ENCODE data around the gene BANF1.
"Not testable (repeated sequence)": the region's sequence is repeated elsewhere in the genome, so short reads cannot be mapped to it uniquely, and the experiment has no call there.

Gene BANF1

DNA sequence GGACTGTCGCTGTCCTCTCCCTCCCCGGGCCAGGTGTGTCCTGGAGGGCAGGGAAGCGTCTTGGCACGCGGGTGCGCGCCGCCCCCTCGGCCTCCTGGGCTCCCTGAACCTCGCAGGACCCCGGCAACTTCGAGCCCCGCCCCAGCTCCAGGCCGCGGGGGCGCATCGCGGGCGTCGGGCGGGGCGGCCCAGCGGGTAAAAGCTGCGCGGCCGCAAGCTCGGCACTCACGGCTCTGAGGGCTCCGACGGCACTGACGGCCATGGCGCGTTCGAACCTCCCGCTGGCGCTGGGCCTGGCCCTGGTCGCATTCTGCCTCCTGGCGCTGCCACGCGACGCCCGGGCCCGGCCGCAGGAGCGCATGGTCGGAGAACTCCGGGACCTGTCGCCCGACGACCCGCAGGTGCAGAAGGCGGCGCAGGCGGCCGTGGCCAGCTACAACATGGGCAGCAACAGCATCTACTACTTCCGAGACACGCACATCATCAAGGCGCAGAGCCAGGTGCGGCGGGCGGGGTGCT is 9.5 kb downstream of the BANF1 start, which contains the start of gene CST6:
CST6 (plus strand) TSS at position 224 of the 519 bp plus-strand sequence; CDS start at position 261, 37 bp downstream.
- DNase-seq, result no peak

DNA sequence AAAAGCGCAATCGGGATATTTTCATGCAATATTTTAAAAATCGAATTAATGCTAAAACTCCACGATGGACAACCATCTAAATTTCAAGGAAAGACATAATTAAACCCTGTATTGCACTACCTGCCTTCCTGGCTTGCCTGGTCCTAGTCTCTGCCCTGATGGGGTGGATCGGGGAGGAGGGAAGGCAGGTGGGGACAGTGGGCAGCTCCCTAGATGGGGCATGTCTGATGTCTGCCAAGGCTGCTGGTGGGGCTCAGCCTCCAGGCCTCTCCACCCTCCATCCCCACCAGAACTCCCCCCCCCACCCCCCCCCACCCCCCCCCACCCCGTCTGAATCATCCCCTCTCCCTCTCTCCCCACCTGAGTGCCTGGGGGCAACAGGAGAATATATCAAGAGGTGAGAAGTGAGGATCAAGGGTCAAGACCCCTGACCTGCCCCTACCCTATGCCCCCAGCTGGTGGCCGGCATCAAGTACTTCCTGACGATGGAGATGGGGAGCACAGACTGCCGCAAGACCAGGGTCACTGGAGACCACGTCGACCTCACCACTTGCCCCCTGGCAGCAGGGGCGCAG is 10.2 kb downstream of the BANF1 start:
- DNase-seq, result no peak

- DNase-seq, result no peak
Measured at GRCh38 chr11:66012946-66013761, 10.9 kb downstream of the BANF1 start.

- DNase-seq, result no peak
Measured at GRCh38 chr11:66013762-66014100, 11.4 kb downstream of the BANF1 start.

DNA sequence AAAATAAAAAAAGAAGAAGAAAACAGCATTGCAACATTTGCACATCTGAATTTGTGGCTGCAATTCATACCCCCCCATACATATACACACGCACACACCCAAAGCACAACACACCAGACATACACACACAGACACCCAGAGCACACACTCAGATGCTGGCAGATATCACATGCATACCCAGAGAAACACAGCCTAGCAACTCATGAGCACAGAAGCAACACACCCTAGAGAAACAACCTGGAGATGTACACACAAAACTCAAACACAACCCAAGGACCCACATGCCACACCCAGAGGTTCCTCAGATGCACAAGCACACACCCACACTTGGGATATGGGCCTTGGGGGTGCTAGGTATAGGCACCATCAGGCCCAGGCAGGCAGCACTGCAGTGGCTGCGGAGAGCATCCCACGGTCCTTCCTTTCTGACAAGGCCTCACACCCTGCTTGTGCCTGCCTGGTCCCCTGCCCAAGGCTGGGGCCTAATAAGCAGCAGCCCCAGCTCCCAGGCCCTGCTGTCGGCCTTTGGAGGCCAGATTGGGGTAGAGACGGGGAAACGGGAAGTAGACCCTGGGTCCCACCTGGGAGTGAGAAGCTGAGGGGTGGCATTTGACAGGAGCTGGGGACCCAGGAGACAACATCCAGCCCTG is 12.6 kb downstream of the BANF1 start:
- no peak for DNase-seq

- no peak for DNase-seq
Measured at GRCh38 chr11:66015454-66015881, 13.2 kb downstream of the BANF1 start.

DNA sequence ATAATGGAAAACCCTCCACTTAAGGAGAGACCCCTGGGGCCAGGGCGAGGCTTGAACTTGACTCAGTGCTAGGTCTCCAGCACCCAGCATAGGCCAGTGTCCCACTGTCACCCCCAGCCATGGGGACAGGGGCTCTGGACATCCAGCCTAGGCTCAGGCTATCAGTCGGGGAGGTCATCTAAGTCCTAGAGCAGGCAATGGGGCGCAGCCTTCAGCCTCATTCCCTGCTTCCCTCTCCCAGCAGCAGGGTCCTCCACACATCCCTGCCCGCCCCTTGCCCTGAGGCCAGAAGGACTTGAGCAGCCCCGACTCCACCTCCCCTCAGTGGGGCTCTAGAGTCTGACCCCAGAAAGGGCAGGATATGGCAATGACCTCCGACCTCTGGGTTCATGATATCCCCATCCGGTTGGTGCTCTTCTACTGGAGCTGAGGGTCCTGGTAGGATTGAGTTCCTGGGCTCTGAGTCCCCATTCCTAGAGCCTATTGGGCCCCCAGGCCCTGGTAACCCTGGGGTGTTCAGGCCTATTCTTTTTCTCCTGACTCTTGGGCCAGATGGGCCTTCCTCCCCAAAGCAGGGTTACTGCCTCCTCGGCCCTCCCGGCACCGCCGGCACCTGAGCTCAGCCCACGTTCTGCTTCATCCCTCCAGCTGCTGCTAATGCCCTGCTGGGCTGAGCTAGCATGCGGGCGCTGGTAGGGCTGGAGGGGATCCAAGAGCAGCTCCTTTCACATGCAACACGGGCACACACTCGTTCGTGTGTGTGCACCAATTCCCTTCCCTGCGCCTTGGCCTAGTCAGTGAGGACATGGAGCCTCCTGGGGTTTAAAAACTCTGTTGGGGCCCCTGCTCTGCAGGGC is 13.9 kb downstream of the BANF1 start:
- DNase-seq, result no peak

DNA sequence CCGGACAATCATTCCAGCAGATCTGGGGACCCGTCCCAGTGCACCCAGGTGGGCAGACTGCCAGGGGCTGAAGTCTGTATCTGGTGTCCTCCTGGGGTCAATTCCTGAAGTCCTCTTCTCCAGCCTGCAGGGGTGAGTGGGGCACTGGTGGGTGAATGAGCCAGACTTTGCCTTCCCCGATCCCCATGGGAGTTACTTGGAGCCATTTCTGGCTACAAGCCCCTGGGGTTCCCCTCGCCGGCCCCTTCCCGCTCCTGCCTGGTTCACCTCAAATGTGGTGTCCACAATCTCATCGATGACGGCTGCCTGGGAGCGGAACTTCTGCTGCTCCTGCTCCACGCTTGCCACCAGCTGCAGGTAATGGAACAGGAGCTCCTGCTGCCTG is 14.5 kb downstream of the BANF1 start:
- DNase-seq, result no peak

DNA sequence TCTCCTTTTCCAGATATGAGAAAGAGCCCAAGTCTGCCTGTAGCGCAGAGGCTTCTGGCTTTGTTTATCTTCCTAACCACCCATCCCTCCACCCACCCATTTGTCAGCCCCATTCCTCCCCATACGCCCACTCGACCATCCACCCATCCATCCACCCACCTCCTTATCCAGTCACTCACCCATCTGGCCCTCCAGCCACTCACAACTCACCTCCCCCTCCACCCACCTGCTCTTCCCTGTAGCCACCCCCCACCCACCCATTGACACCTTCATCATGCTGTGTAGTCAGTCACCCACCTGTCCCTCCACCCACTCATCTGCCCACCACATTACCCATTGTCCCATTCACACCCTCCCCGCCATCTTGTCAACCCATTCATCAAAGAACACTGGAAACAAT is 15.0 kb downstream of the BANF1 start:
- peak; percentile 40 for DNase-seq

GRCh38 chr11:66020212-66020611 is 17.9 kb downstream of the BANF1 start:
- no peak for DNase-seq

DNA sequence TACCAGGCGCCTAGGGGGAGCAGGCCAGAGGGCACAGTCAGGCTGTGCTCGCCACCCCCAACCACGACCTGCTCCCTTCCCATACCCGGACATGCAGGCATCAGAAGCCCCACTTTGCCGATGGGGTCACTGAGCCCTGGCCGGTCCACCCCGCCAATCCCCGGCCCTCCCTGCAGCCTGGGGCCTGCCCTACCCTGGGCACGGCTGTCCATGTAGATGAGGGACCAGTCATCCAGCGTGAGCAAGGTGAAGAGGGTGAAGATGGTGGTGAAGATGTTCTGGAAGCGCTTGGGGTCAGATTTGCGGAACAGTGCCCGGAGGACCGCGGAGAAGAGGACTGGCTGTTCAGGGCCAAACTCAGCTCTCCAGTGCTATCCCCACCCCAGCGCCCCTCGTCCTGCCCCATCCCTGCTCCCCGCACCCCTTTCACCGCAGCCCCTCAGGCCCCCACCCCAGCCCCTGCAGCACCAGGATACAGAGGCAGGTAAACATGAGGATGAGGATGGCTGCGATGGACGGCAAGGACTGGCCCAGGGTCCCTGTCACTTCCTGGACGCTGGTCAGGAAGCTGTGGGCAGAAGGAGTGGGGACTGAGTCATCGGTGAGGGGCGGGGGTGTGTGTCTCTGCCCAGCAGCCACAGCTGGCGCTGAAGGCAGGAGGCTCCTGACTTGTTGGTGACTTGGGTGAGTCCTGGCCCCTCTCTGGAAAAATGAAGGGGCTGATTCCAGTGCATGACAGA is 18.5 kb downstream of the BANF1 start:
- DNase-seq, result no peak

DNA sequence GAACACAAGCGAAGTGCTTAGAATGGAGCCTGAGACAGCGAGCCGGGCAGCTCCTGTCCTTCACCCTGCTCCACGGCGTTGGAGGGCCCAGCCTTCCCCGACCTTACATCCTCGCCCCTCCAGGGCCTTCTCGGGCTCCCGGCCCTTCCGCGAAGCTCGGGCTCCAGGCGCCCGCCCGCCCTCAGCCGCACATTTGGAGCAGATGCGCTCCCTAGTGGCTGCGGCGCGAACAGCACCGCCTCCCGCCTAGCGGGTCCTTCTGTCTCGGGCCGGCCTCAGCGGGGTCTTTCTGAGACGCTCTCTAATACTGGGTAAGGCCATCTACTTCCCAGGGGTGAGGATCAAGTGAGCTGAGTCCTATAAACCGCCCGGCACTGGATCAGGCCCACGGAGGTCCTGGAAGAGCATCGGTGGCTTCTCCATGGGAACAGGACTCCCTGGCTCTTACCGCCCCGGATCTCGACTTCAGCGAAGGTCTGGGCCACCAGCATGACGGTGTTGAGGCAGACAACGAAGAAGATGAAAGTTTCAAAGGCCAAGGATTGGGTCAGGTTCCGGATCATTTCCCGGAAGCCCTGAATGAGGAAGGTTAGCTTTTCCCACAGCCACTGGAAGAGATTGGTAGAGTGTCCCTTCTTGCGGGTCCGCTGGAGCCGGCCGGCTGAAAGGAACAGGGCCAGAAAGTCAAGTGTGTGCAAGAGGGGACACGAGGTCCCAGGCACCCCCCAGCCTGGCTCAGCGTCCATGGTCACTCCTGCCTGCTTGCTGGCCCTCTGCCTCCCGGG is 20.3 kb downstream of the BANF1 start:
- peak; percentile 84 for DNase-seq

DNA sequence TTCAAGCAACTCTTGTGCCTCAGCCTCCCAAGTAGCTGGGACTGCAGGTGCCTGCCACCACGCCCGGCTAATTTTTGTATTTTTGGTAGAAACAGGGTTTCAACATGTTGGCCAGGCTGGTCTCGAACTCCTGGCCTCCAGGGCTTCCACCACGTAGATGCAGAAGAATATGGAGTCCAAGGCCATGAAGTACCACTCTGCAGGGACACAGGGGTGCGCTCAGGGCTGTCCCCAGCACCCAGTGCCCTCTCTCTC is 20.8 kb downstream of the BANF1 start:
- DNase-seq, result not testable (repeated sequence)

DNA sequence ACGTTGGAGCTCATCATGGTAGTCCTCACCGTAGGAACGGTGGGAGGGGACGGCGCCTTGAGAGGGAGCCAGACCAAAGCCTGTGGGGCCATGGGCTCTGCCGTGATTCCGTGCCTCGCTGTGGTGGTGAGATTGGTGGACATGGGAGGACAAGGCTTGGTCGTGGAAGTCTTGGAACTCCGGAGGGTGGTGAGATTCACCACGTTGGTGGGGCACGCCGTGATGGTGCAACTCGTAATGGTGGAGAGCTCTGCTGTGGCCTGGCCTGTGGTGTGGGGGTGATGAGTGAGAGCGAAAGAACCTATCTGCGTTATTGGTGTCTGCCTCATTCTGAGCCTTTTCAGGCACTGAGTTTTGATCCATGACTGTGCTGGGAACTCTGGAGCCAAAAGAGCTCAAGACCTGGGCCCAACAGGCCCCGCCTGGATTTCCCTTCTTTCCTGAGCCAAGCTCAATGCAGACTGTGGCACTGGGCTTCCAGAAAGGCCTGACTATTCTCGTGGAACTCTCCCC is 23.8 kb downstream of the BANF1 start, which contains the start of gene CATSPER1:
CATSPER1 (minus strand) TSS at position 463 of the 513 bp plus-strand sequence; CDS start at position 363, 100 bp downstream.
- DNase-seq, result no peak

DNA sequence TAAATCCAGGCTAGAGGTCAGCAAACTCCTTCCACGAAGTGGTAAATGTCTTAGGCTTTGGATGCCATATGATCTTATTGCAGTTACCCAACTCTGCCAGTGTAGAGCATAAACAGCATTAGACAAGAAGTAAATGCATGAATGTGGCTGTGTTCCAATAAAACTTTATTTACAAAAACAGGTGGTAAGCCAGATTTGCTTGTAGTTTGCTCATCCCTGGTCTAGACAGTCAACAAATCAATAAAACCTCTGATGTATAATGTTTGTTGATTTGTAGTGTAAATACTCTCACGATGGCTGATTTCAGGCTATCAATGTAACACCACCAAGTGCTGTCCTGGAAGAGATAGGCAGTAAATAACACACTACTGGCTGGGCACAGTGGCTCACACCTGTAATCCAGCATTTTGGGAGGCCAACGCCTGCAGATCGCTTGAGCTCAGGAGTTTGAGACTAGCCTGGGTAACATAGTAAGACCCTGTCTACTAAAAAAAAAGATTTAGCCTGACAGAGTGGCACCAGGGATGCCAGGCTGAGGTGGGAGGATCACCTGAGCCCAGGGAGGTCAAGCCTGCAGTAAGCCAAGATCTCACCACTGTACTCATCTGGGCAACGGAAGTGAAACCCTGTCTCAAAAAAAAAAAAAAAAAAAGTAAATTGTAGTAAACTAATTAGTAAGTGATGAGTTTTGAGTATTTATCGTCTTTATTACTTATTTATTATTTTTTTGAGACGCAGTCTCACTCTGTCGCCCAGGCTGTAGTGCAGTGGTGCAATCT is 30.8 kb downstream of the BANF1 start:
- no peak for DNase-seq

DNA sequence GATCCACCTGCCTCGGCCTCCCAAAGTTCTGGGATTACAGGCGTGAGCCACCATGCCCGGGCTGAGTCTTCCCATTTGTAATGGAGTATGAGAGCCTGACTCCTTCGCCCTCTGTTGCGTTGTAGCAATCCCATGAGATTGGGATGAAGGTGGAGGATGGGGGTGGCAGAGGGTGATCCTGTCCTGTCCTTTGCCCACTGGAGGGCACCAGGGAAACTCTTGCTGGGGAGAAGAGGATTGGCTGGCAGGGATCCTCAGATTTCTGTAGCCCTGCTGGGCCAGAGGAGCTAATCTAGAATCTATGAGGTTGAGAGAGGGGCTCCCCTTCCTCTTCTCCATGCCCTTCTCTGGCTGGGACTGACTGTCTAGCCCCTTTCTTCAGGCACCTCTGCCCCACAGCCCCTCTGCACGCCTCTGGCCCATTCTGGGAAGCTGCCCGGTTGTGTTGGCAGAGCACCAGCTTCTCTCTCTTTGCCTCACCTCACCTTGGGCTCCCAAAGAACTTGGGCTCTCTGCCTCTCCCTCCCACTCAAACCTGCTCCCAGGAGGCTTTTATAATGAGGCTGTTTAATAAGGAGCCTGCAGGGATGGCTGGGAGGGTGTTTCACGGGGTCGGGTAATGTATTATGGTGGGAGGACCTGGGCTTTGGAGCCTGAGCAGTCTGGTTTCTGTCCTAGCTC is 33.5 kb downstream of the BANF1 start:
- no peak for DNase-seq

GRCh38 chr11:66036334-66036710 is 34.0 kb downstream of the BANF1 start:
- no peak for DNase-seq

GRCh38 chr11:66037327-66037726 is 35.0 kb downstream of the BANF1 start:
- DNase-seq, result no peak

- DNase-seq, result no peak
Measured at GRCh38 chr11:66039765-66040164, 37.5 kb downstream of the BANF1 start.
